Heart left ventricle (tissue), 13 donors: ENCODE results near the gene ZCCHC2.

ENCODE experiments used
- POLR2A ChIP-seq, 2 donors: fragments of 450-650 bp; IDR thresholded peaks; one replicate each; pipeline ENCODE4 v1.6.1; 2017; ENCODE audit warnings: antibody characterized with exemption in 2 of 2, mild to moderate bottlenecking in 2 of 2, moderate library complexity in 2 of 2
- TF ChIP-seq, protein P1 (sequence below), 12 donors: fragments of 200-600 bp; sonication (generic) in 4 of 12; IDR thresholded peaks; one replicate each; pipeline versions ENCODE4 v1.5.0 to v1.8.0; 2018 to 2022; ENCODE audit warnings: antibody characterized with exemption in 12 of 12, mild to moderate bottlenecking in 5 of 12
- donor health status: ischemic (EF 13 %, LVEDD 7.1; RV severe dilation, severe dysfunction).
- donor health status: DM: no; HTN: yes; CAD: no.
- donor health status: DM: no; HTN: no; CAD: no.
- donor health status: ischemic (EF 25% LVEDD 6.9; RV normal size, moderate dysfunction).
- donor health status: ischemic (EF 25% LVEDD 5.7; RV mildly dilated, moderate dysfunction).
- donor health status: ischemic (EF 35%, LVEDD 5.7; RV mildly dilated, moderate dysfunction).
- donor health status: nonischemic (EF 11% LVEDD 7.7; RV severe dilation, severe dysfunction).
- donor health status: DM: yes; HTN: yes; CAD: no.
- donor health status: PGD.
- donor health status: ischemic (EF 29% LVEDD 5.4; RV normal size, mild dysfunction).
- donor health status: nonischemic (EF 23%, LVEDD 6.1; RV moderate dilation, normal function).

DNA sequence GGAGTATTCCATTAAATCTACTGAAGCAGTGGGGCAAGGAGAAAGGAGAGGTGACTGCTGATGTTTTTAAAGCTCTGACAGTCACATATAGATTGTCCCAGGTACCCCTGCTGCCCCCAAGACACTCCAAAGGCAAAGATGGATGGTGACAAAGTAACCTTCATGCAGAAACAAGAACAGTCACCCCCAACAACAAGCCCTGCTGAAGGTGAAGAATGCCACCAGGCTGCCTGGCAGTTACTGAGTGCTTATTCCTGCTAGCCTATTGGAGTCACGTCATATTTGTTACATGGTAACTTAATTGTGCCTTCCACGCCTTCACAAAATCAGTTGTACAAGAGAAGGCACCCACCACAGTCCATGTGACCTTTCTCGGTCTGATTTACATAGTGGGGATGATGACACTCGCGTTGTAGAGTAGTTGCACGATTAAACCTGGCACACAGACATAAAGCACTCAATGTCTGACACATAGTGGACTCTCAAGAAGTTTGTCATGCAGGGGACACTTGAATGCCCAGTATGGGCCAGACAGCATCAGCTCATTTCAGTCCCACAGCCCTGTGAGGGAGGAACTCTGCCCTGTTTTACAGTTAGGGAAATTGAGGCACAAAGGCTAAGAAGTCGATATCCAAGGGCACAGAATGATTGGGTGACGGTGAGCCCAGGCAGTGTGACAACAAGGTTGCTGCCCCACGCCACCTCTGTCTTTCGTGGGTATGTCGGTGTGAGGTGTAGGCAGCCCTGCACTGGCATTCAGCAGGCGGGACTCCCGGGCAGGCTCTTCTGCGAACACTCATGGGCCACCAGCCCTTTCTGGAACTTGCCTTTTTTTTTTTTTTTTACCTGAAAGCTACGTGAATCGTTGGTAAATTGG, 62.7 kb downstream of the ZCCHC2 start:
- TF ChIP-seq, protein P1, sequence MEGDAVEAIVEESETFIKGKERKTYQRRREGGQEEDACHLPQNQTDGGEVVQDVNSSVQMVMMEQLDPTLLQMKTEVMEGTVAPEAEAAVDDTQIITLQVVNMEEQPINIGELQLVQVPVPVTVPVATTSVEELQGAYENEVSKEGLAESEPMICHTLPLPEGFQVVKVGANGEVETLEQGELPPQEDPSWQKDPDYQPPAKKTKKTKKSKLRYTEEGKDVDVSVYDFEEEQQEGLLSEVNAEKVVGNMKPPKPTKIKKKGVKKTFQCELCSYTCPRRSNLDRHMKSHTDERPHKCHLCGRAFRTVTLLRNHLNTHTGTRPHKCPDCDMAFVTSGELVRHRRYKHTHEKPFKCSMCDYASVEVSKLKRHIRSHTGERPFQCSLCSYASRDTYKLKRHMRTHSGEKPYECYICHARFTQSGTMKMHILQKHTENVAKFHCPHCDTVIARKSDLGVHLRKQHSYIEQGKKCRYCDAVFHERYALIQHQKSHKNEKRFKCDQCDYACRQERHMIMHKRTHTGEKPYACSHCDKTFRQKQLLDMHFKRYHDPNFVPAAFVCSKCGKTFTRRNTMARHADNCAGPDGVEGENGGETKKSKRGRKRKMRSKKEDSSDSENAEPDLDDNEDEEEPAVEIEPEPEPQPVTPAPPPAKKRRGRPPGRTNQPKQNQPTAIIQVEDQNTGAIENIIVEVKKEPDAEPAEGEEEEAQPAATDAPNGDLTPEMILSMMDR (IDR thresholded peaks at IDR 0.05): no peak
- no peak for TF ChIP-seq POLR2A (IDR thresholded peaks at IDR 0.05)
